Naive thymus-derived CD4-positive, alpha-beta T cell (primary cell): ENCODE data around the gene CASKIN1. TPM values are rescaled to one million over a fixed set of nuclear protein-coding genes. Genes with fewer than 3 reads are reported as not detected.

Experiments
- ATAC-seq: fragments of 150-1000 bp; cut with Tn5 transposase; 2 replicates; pipeline ENCODE4 v1.10.0; 2021; ENCODE audit warnings: mild to moderate bottlenecking, moderate library complexity
- CTCF ChIA-PET: fragments of 350-600 bp; sonication (Branson Sonifier 250); formaldehyde crosslinking; loops from one replicate; lab custom pipeline; 2021; ENCODE audit warnings: antibody characterized with exemption; lab: Charles Lee
- POLR2A ChIA-PET: fragments of 350-600 bp; sonication (Branson Sonifier 250); formaldehyde crosslinking; loops from one replicate; lab custom pipeline; 2021; ENCODE audit warnings: antibody characterized with exemption, inconsistent platforms; lab: Charles Lee
- DNase-seq, 9 donors: peaks; one replicate each; pipeline versions ENCODE4 v3.0.0 to v3.0.0-alpha.2; 2020 to 2022; ENCODE audit warnings: mixed read lengths in 1 of 9
- H3K27ac ChIP-seq: one replicate; pipeline ENCODE4 v1.7.0; 2013; ENCODE audit warnings: mild to moderate bottlenecking, low read depth, low read length, moderate library complexity
- H3K27me3 ChIP-seq, 2 donors: one replicate each; pipeline ENCODE4 v1.7.0; 2013; ENCODE audit warnings: low read length in 2 of 2, mild to moderate bottlenecking in 2 of 2, moderate library complexity in 2 of 2; ENCODE audit not compliant: control insufficient read depth in 2 of 2, insufficient read depth in 2 of 2
- H3K36me3 ChIP-seq, 3 experiments: 1 replicate in 2 of 3; 2 replicates in 1 of 3; pipeline ENCODE4 v1.7.0; 2013; ENCODE audit warnings: low read length in 3 of 3, mild to moderate bottlenecking in 3 of 3, moderate library complexity in 1 of 3; ENCODE audit not compliant: insufficient read depth in 3 of 3, control insufficient read depth in 2 of 3
- H3K4me1 ChIP-seq, 2 donors: one replicate each; pipeline ENCODE4 v1.7.0; 2013; ENCODE audit warnings: low read length in 2 of 2, mild to moderate bottlenecking in 2 of 2, moderate library complexity in 1 of 2; ENCODE audit not compliant: control insufficient read depth in 2 of 2, insufficient read depth in 2 of 2
- H3K4me3 ChIP-seq: 2 replicates; pipeline ENCODE4 v1.7.0; 2013; ENCODE audit warnings: mild to moderate bottlenecking, low read length
- H3K9me3 ChIP-seq, 3 experiments: 1 replicate in 2 of 3; 2 replicates in 1 of 3; pipeline ENCODE4 v1.7.0; 2013; ENCODE audit warnings: low read length in 3 of 3; ENCODE audit not compliant: control insufficient read depth in 2 of 3
- H3K27ac Mint-ChIP-seq, 9 donors: one replicate each; pipeline ENCODE4 v1.8.0; 2020 to 2022; ENCODE audit warnings: mixed read lengths in 9 of 9, mild to moderate bottlenecking in 8 of 9, moderate library complexity in 5 of 9, inconsistent platforms in 2 of 9
- H3K27me3 Mint-ChIP-seq, 5 donors: one replicate each; pipeline ENCODE4 v1.8.0; 2021 to 2022; ENCODE audit warnings: mixed read lengths in 5 of 5, mild to moderate bottlenecking in 1 of 5
- H3K36me3 Mint-ChIP-seq, 5 donors: one replicate each; pipeline ENCODE4 v1.8.0; 2020 to 2022; ENCODE audit warnings: mixed read lengths in 5 of 5, mild to moderate bottlenecking in 3 of 5, inconsistent platforms in 1 of 5
- H3K4me1 Mint-ChIP-seq, 7 donors: one replicate each; pipeline ENCODE4 v1.8.0; 2020 to 2022; ENCODE audit warnings: mixed read lengths in 7 of 7, mild to moderate bottlenecking in 3 of 7, inconsistent platforms in 1 of 7
- H3K4me3 Mint-ChIP-seq, 10 donors: one replicate each; pipeline ENCODE4 v1.8.0; 2020 to 2022; ENCODE audit warnings: mild to moderate bottlenecking in 10 of 10, mixed read lengths in 10 of 10, moderate library complexity in 6 of 10, inconsistent platforms in 2 of 10
- H3K9me3 Mint-ChIP-seq, 11 donors: one replicate each; pipeline ENCODE4 v1.8.0; 2020 to 2022; ENCODE audit warnings: mixed read lengths in 11 of 11, mild to moderate bottlenecking in 4 of 11, inconsistent platforms in 1 of 11, moderate library complexity in 1 of 11
- intact Hi-C, 2 donors: fragments of 100-400 bp; cut with micrococcal nuclease; formaldehyde crosslinking; loops; one replicate each; pipeline ENCODE4 v1.15.1; 2023
- polyA plus RNA-seq, 2 donors: library from polyadenylated mRNA; unstranded; fragments of 300-500 nt; fragmentation: Illumina TruSeq; gene quantifications; one replicate each; pipeline ENCODE4 v1.2.3, GENCODE V29; 2021
- total RNA-seq, 6 experiments: library from RNA in 5 of 6; stranded (reverse) in 5 of 6; gene quantifications; 1 replicate in 5 of 6; 2 replicates in 1 of 6; pipeline ENCODE4 v1.2.3 and lab custom pipeline; 2021 to 2026

The CASKIN1 gene
- total and polyA plus RNA-seq, 7 experiments from 2014 or later, result 0.19 TPM; not detected in 6

DNA sequence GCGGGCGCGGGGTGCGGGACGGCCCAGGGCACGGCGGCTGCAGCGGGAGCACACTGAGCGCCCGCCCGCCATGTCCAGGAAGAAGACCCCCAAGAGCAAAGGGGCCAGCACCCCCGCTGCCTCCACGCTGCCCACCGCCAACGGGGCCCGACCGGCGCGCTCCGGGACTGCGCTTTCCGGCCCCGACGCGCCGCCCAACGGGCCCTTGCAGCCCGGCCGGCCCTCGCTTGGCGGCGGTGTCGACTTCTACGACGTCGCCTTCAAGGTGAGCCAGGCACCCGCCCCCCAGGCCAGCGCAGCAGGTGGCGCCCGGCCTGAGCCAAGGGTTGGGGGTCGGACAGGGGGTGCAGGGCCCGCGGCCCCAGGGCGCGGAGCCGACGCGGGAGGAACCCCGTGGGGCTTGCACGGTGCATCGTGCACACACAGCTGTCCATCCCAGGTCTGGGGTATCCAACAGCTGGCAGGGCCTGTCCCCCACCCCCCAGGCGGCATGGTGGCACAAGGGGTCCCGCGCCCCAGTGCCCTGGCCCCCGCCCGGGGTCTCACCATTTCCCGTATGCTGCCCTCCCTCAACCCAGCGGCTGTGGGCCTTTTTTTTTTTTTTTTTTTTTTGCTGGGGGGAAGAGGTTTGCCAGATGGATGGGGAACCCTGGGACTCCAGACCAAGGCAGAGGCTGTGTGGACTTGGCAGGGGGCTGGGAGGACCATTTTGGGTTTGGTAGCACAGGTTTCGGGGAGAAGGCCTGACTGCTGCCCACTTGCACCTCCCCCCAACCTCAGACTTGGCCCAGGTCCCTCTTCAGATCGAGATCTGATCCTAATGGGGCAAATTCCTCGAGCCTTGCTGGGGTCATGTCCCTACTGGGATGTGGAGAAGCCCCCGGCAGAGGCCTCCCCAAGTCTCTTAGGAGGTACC, 47.4 kb downstream of the CASKIN1 start:
- DNase-seq, result peak in 1 of 9 donors; percentile 49
- intact Hi-C loops, result loop anchor here in 1 of 2 donors (2.0 kb wide), 1 partner anchor 102 kb away; the partner anchor contains the start of genes NTHL1 and TSC2
- ATAC-seq, result peak; percentile 16
- H3K4me1 Mint-ChIP-seq, result peaks cover 0 to 23% (median 19%) of the 10 kb centered on the region in 7 donors
- H3K9me3 ChIP-seq, result no peaks in the 10 kb centered on the region
- H3K36me3 ChIP-seq, result peaks cover 0 to 11% (median 0%) of the 10 kb centered on the region in 3 experiments
- H3K27ac Mint-ChIP-seq, result peak overlapping the region in 1 of 9 donors; percentile 48
- peaks cover 0 to 3% (median 0%) of the 10 kb centered on the region in 5 donors for H3K27me3 Mint-ChIP-seq
- no peak overlapping the region for H3K4me3 ChIP-seq
- peak overlapping the region in 7 of 10 donors; percentile 35 to 67 (median 54) for H3K4me3 Mint-ChIP-seq
- ChIA-PET POLR2A (interaction anchor here (1.3 kb wide), 1 partner anchor 145 kb away, joined by 3 read pairs; no protein-coding TSS in a partner anchor), CTCF (no interaction called here)
- no peaks in the 10 kb centered on the region for H3K9me3 Mint-ChIP-seq
- peaks cover 21 to 40% of the 10 kb centered on the region in 2 donors for H3K4me1 ChIP-seq
- H3K27me3 ChIP-seq, result no peaks in the 10 kb centered on the region
- peaks cover 0 to 12% (median 0%) of the 10 kb centered on the region in 5 donors for H3K36me3 Mint-ChIP-seq
- H3K27ac ChIP-seq, result peak overlapping the region; percentile 3

DNA sequence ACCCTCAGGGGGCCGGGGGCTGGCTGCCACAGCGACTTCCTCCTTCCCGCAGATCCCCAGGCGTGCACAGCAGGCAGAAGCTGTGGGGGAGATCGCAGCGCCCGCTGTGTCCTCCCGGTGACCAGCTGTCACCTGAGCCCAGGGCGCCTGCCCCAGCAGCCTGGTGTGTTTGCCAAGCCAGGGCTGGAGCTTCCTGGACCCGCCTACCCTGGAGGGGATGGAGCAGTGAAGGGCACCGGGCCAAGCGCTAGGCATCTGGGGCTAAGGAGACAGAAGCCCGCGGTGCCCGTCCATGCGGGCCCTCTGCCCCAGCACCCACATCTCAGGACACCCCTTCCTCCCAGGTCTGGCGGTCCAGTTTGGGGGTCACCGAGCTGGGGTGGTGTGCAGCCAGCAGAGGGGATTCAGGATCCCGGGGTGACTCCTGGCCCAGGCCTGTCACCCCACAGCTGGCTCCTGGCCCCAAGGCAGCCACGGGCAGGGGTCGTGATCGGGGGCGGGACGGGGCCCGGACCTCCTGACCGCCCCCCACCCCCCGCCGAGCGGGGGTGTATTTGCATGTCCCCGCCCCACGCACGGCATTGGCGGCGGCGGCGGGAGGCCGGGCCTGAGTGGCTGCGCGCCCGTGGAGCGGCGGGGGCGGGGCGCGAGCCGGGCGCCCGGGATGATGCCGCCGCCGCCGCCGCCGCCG, 48.3 kb downstream of the CASKIN1 start, which contains the start of gene RAB26:
RAB26 (plus strand) TSS at position 645 of the 691 bp plus-strand sequence. CDS start 159 bp downstream, outside the sequence.
- H3K27ac ChIP-seq, result peak within 1 kb of the TSS; percentile 20
- no peaks in the 10 kb centered on the region for H3K9me3 Mint-ChIP-seq
- H3K36me3 ChIP-seq, result peaks cover 0 to 11% (median 0%) of the 10 kb centered on the region in 3 experiments
- no peaks in the 10 kb centered on the region for H3K9me3 ChIP-seq
- intact Hi-C loops, result loop anchor here in 1 of 2 donors (2.0 kb wide), 1 partner anchor 101 kb away; the partner anchor contains the start of genes NTHL1 and TSC2
- peaks cover 0 to 16% (median 11%) of the 10 kb centered on the region in 7 donors for H3K4me1 Mint-ChIP-seq
- peak; percentile 42 to 76 (median 56) for DNase-seq
- H3K4me3 ChIP-seq, result no peak within 1 kb of the TSS
- H3K27ac Mint-ChIP-seq, result peak within 1 kb of the TSS in 1 of 9 donors; percentile 48
- POLR2A ChIA-PET, result interaction anchor here (0.8 to 2.1 kb wide), 3 partner anchors 67 to 183 kb away, joined by 3 to 11 read pairs (median 3); partner anchors contain the start of genes PGP and RPS2
- peaks cover 13 to 31% of the 10 kb centered on the region in 2 donors for H3K4me1 ChIP-seq
- ATAC-seq, result peak; percentile 92
- H3K27me3 ChIP-seq, result no peaks in the 10 kb centered on the region
- CTCF ChIA-PET, result no interaction called here
- peaks cover 0 to 3% (median 0%) of the 10 kb centered on the region in 5 donors for H3K27me3 Mint-ChIP-seq
- peaks cover 0 to 4% (median 0%) of the 10 kb centered on the region in 5 donors for H3K36me3 Mint-ChIP-seq
- peak within 1 kb of the TSS in 8 of 10 donors; percentile 29 to 67 (median 52) for H3K4me3 Mint-ChIP-seq

DNA sequence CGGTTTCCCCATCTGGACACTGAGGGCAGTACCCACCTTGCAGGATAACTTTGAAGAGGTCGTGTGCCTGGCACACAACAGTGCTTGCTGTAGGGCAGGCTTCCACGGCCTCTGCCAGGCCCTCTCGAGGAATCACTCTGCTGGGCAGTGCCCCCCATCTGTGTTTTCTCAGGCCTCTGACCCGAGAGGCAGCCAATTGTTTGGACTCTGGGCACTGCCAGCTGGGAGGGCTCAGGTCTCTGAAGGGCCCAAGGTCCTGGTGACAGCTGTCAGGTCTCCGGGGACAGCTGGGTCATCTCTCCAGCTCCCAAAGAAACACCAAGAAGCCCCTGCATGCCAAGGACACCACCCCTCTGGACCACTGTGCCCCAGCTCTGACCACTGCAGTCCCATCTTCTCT, 49.0 kb downstream of the CASKIN1 start:
- ChIA-PET CTCF (interaction anchor here (1.1 kb wide), 2 partner anchors 10 to 144 kb away, joined by 3 to 4 read pairs; no protein-coding TSS in a partner anchor), POLR2A (interaction anchor here (0.8 to 2.1 kb wide), 5 partner anchors 10 to 183 kb away, joined by 3 to 11 read pairs (median 3); partner anchors contain the start of genes PGP and RPS2)
- Histone ChIP-seq H3K4me3 (no peak overlapping the region), H3K36me3 (peaks cover 0 to 11% (median 0%) of the 10 kb centered on the region in 3 experiments), H3K9me3 (no peaks in the 10 kb centered on the region), H3K4me1 (peaks cover 5 to 24% of the 10 kb centered on the region in 2 donors), H3K27ac (no peak overlapping the region), H3K27me3 (no peaks in the 10 kb centered on the region)
- Mint-ChIP-seq H3K4me3 (peak overlapping the region in 5 of 10 donors; percentile 16 to 68 (median 49)), H3K4me1 (peaks cover 0 to 11% (median 9%) of the 10 kb centered on the region in 7 donors), H3K27ac (peak overlapping the region in 1 of 9 donors; percentile 17), H3K36me3 (peaks cover 0 to 4% (median 0%) of the 10 kb centered on the region in 5 donors), H3K27me3 (peaks cover 0 to 3% (median 0%) of the 10 kb centered on the region in 5 donors), H3K9me3 (no peaks in the 10 kb centered on the region)
- intact Hi-C loops, result no loop called here
- DNase-seq, result no peak
- ATAC-seq, result no peak

DNA sequence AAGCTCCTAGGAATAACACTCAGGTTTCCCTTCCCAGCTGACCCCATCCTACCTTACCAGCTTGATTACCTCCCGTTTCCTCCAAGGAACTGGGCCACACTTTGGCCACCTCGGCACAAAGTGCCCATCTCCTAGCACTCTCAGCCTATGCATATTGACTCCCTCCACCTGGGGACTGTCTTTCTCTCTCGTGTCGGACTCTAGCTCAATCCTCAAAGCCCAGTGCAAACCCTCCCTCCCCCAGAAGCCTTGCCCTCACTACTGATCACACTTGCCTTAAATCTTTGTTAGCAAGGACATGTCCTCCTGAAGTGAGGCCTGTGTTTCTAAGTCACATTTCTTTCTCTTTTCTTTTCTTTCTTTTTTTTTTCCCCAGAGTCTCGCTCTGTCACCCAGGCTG, 50.6 kb downstream of the CASKIN1 start:
- Mint-ChIP-seq H3K27ac (peak overlapping the region in 2 of 9 donors; percentile 6 to 21), H3K27me3 (peaks cover 0 to 3% (median 0%) of the 10 kb centered on the region in 5 donors), H3K9me3 (no peaks in the 10 kb centered on the region), H3K4me3 (no peak overlapping the region), H3K36me3 (no peaks in the 10 kb centered on the region), H3K4me1 (peaks cover 0 to 6% (median under 1%) of the 10 kb centered on the region in 7 donors)
- no peaks in the 10 kb centered on the region for H3K27me3 ChIP-seq
- no peak overlapping the region for H3K4me3 ChIP-seq
- H3K4me1 ChIP-seq, result peaks cover 3 to 19% of the 10 kb centered on the region in 2 donors
- DNase-seq, result no peak
- H3K27ac ChIP-seq, result no peak overlapping the region
- POLR2A ChIA-PET, result interaction anchor here (0.5 to 0.9 kb wide), 4 partner anchors 9 to 572 kb away, joined by 3 to 5 read pairs (median 4); partner anchors contain the start of gene TRAF7
- no peak for ATAC-seq
- CTCF ChIA-PET, result no interaction called here
- no peaks in the 10 kb centered on the region for H3K36me3 ChIP-seq
- intact Hi-C loops, result no loop called here
- H3K9me3 ChIP-seq, result no peaks in the 10 kb centered on the region

DNA sequence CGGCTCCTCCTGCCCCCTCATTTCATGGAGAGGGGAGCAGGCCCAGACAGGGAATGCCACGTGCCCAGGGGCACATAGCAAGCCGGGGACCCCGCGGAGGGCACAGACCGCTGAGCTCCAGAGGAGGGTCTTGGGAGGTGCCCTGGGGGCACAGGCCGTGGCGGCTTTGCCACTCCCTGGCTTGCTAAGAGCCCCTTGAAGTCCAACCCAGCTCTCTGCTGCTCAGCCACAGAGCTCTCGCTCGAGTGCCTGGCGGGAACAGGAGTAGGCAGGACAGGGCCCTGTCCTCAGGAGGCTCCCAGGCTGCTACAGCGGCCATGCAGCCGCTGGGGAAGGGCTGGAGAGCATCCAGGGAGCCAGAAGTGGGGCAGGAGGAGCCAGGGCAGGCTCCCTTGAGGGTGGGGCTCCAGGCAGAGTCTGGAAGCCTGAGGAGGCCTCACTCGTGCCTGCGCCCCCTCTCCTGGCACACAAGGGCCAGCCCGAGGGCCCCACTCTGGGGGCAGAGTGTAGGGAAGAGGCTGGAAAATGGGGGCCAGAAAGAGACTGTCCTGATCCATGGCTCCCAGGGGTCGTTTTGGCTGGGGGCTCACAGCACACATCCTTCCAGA, 52.4 kb downstream of the CASKIN1 start:
- Histone ChIP-seq H3K27me3 (no peaks in the 10 kb centered on the region), H3K36me3 (no peaks in the 10 kb centered on the region), H3K4me1 (peaks cover 0 to 2% of the 10 kb centered on the region in 2 donors), H3K27ac (no peak overlapping the region), H3K9me3 (no peaks in the 10 kb centered on the region), H3K4me3 (no peak overlapping the region)
- DNase-seq, result no peak
- Mint-ChIP-seq H3K4me1 (peaks cover 2 to 13% (median 6%) of the 10 kb centered on the region in 7 donors), H3K9me3 (no peaks in the 10 kb centered on the region), H3K27me3 (no peaks in the 10 kb centered on the region), H3K4me3 (no peak overlapping the region), H3K27ac (no peak overlapping the region), H3K36me3 (no peaks in the 10 kb centered on the region)
- no peak for ATAC-seq
- POLR2A ChIA-PET, result interaction anchor here (1.2 kb wide), 1 partner anchor 9 kb away, joined by 6 read pairs; no protein-coding TSS in a partner anchor
- intact Hi-C loops, result no loop called here
- CTCF ChIA-PET, result interaction anchor here (0.7 kb wide), 1 partner anchor 11 kb away, joined by 3 read pairs; no protein-coding TSS in a partner anchor
